Embryonic facial prominence (tissue), 1 donor: ENCODE measurements around the gene DBNDD2.

Experiments used
- DNase-seq: peaks from one replicate; pipeline ENCODE4 v3.0.0-alpha.2; 2016; ENCODE audit errors: extremely low spot score

DBNDD2 gene, protein sequence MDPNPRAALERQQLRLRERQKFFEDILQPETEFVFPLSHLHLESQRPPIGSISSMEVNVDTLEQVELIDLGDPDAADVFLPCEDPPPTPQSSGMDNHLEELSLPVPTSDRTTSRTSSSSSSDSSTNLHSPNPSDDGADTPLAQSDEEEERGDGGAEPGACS

DNA sequence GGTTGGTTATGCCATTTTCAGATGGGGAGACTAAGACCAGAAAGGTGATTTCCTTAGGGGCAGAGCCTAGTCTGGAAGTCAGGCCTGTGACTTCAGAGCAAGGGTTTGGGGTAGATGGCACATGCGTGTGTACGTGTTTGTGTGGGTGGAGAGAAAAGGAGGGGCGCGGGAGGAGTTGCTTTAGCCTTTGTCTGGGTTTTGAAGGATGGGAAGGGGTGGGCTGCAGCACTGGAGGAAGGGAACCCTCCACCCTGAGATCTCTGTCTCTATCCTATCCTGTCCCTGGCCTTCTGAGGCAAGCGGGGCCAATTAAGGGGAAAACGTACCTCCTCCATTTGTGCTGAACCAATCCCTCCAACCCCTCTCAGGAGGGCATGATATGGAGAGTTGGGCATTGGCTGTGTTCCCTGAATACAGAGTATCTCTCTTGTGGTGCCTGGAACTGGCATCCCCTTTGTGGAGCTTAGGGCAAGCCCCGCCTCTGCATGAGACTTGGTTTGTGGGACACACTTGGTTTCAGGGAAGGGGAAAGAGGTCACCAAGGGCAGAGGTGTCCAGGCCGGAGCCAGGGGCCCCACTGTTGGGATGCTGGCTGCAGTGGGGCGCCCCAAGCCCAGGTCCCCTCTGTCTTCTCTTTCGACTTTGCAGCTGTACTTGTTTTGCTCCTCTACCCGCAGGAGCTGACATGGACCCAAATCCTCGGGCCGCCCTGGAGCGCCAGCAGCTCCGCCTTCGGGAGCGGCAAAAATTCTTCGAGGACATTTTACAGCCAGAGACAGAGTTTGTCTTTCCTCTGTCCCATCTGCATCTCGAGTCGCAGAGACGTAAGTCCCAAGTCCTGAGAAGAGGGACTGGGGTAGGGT, at the start of gene DBNDD2:
DBNDD2 (plus strand) TSS at position 507 of the 863 bp plus-strand sequence; CDS start at position 686, 179 bp downstream.
- no peak for DNase-seq

DNA sequence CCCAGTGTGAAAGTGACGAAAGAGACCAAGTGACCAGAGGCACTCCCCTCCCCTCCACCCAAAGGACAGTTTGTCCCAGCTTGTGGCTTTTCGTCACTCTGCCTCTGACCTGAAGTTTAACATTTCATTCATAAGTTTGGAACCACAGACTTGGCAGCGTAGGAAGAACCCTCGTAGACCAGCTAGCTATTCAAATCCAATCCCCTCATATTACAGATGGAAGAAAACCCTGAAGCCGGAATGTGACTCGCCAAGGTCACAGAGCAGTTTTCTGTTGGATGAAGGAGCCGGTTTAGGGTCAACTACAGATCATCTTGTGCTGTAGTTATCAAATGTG, 49.1 kb upstream of the DBNDD2 start:
- DNase-seq = no peak

DNA sequence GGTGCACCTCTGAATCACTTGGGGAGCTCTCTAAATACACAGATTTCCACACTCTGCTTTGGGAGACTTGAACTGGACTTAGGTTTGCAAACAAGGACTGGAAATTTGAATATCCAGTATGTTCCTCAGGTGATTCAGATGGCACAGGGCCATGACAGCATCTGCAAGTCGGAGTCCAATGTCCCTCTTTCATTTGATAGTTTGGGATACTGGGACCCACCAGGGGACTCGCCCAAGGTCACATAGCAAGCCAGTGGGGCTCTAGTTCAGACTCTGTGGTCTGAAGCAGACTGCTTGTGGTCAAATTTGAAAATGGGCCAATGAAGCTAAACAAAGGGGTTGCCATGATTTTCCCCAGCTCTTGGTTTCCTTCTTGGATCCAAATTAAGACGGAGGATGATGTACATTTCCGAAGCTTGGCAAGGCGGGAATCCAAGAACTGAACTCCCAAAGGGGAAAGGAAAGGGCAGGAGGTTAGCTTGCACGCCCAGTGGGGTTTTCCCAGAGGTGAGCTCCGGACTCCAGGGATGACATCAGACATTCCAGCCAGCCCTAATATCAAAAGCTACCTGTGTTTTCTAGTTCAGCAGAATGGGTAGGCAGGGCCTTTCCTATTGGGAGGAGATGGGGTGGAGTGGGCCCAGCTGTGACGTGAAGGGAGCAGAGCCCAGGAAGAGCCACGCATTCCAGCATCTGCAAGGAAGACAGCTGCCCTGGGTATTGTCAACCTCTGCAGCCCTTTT, 48.5 kb upstream of the DBNDD2 start:
- no peak for DNase-seq

DNA sequence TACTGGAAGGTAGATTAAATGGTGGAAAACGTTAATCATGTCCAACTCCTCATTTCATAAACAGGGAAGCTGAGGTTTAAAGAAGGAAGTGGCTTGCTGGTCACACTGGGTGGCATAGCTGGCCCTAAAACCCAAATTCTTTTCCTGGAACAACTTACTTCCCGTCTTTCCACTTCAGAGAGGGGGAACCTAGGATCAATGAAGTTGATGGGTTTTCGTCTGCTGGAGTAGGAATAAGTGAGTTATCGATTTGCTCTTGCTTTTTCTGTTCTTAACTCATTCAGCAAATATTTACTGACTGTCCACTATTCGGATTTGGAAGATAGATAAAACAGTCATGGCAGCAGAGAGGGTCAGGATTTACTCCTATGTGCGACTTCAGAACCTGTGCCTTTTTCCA, 46.3 kb upstream of the DBNDD2 start:
- DNase-seq = no peak

DNA sequence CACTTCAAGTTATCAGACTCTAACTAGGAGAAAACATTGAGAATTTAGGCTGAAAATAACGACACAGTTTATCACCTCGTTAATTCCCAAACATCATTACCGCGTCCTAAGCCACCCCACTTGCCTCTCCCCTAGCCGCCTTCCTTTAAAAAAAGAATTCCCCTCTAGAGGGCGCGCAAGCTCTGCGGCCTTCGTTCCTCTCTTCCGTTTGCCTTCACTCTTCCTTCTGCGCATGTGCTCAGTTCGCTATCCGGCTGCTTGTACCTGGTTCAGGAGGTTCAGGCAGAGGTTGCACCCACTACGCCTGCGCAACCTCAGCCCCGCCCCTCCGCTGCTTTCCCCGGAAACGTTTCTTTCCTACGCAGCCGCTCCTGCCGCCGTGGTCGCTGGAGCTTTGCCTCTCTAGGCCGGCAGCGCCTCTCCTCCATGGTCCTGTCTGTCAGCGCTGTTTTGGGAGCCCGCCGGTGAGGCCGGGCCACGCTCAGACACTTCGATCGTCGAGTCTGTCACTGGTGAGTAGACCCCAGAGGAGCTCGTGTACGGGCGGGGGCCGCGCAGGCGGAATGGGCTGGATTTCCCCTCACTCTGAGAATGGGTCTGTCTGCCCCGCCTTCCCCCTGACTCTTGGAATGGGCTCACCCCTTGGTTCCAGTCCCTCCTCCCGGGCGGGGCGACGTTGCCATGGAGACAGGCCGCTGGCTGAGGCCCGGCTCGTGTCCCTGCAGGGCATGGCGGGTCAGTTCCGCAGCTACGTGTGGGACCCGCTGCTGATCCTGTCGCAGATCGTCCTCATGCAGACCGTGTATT, 45.1 kb upstream of the DBNDD2 start, which contains the start of gene SYS1:
SYS1 (plus strand) TSS at position 353 of the 807 bp plus-strand sequence; CDS start at position 729, 376 bp downstream.
- DNase-seq = peak; percentile 98

DNA sequence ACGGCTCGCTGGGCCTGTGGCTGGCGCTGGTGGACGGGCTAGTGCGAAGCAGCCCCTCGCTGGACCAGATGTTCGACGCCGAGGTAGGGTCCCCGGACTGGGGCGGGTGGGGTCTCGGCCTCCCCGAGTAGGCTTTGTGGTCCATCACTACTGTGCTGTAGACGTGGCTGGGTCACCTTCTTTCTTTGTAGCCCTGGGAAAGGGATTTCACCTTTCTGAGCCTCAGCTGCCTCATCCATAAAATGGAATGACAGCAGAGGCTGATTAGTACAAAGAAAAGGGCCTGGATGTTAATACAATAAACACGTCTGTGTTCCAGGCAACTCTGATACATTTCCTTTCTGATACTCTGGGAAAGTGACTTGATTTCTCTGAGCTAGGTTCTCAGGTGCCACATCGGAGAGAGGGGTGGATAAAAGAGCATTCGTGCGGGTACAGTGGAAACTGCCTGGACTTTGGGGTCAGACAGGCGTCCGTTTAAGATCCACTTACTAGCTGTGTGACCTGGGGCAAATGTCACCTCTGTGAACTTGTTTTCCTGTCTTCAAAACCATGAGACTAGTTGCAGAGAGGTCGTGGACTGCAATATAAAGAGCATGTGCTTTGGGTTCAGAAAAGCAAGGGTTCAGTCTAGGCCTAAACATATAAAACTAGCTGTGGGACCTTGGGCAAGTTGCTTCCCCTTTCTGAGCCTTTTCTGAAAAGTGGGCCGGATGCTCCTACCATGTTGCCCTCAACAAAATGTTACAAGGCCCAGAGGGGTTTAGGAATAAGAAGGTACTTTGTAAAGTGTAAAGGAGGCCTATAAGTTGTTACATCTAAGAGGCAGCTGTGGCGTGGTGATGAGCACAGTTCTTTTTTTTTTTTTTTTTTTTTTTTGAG, 44.2 kb upstream of the DBNDD2 start:
- no peak for DNase-seq

DNA sequence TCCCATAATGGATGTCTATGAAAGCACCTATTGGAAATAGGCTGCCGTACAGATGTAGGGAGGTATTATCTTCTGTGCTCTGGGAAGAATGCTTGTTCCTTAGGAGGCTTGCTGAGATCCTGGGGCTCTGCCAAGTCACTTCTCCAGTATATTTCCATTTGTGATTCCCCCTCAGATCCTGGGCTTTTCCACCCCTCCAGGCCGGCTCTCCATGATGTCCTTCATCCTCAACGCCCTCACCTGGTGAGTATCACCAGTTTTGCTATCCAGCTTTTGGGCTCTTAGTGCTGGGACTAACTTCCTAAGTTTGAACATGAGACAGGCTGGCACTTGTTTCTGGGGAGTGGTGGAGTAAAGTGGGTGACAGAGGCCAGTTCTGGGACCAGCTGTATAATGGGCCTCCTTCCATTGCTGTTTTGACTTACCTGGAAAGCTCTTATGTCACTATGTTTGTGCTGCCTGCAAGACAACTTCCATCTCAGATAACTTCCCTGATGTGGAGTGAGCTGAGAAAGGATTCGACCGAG, 42.6 kb upstream of the DBNDD2 start:
- DNase-seq = no peak

DNA sequence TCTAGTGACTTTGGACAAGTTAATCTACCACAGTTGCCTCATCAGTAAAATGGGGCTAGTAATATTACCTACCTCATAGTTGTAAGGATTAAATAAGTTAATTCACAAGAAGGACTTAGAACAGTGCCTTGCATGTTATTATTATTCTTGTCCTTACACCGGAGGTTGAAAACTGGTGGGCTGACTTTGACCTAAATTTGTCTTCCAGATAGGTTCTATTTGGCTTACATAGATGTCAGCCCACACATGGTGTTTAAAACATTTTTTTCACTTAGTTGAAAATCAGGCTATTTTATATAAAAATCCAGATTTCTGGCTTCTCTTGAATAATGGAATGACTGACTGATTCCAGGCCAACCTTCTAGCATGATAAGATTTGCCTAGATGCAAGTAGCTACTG, 41.9 kb upstream of the DBNDD2 start:
- no peak for DNase-seq

DNA sequence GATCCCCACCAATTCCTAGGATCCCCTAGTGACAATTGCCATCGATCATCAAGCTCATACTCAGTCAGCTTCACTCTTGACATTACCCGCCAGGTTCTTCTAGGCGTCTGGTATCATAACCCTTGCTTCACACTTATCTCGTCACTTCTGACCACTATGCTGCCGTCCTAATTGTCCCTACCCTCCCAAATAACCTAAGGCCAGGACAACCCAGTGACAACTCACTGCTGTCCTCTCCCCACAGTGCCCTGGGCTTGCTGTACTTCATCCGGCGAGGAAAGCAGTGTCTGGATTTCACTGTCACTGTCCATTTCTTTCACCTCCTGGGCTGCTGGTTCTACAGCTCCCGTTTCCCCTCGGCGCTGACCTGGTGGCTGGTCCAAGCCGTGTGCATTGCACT, 41.5 kb upstream of the DBNDD2 start:
- no peak for DNase-seq

DNA sequence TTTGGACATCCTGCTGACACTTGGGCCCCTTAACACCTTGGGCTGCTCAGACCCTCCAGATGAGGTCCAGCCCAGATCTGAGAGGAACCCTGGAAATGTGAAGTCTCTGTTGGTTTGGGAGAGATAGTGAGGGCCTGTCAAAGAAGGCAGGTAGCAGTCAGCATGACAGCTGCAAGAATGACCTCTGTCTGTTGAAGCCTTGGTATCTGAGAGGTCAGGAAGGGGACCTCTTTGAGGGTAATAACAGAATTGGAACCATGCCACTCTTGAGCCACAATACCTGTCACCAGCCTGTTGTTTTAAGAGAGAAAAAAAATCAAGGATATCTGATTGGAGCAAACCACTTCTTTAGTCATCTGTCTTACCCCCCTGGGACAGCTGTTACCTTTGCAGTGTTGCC, 41.0 kb upstream of the DBNDD2 start:
- no peak for DNase-seq

DNA sequence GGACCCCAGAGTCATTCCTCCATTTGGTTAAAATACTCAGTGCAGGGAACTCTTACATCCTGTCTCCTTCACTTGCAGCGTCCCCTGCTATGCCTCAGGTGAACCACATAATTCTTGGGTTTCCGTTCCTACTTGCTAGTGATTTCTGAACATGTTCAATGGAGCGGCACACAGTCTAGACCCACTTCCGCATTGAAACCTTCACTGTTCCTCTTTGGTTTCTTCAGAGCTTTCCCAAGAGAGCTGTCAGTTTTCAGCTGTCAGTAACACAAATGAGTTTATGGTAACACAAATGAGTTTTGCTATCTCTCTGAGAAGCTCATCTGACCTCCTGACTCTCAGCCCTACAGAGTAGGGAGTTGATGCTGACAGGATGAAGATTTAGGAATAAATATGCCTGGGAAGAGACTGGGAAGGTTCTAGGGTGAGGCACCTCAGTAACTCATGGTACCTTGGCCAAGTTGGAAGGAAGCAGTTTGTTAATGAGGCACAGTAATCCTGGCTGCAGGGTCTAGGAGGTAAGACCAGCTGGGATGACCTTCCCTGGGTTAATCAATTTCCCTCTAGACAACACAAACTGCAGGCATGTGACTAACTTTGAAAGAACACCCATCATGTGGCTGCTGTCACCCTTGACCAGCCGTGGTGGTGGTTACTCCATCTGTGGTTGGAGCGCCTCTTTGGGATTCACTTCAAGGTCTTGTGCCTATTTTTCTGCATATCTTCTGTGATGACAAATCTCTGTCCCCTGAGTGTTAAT, 39.7 kb upstream of the DBNDD2 start:
- DNase-seq = no peak

DNA sequence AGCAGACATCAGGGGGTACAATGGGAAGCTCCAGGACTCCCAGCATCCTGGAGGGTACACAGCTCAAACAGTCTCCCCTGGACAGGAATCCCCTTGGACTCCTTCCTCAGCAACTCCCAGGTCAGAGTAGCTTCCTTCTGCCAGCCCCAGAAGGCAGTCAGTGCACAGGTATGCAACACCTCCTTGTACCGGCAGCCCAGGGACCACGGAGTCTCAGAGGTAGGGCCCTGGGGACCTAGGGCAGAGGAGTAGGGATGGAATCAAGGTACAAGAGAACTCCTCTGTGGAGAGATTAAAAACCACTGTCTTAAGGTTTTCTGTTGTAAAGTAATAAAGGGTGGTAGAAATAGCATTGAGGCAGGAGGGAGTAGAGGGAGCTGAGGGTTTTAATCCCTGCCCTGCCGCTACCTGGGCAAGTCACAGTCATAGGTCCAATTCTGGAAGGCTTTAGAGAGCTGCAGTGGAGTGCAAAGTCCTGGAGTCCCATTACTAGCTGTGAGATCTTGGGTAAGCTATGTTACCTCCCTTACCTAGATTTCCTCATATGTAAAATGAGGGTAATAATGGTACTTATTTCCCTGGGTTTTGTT, 37.4 kb upstream of the DBNDD2 start:
- no peak for DNase-seq

DNA sequence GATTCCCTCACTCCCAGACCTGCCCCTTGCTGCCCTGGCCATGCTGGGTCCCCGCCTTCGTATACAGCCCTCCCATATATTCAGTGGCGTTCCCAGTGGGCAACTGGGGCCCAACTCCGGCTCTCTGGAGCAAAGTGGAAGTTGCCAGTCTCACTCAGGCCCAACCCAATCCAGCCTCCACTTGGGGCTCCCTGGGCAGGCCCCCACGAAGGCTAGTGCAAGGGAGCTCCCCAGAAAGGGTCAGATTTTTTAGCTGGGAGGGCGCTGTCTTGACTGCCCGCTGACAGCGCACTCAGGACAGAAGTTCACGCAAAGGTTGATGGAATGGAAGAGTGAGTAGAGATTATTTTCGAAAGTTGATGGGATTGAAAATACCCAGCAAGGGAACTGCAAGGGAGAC, 35.8 kb upstream of the DBNDD2 start:
- DNase-seq = no peak

DNA sequence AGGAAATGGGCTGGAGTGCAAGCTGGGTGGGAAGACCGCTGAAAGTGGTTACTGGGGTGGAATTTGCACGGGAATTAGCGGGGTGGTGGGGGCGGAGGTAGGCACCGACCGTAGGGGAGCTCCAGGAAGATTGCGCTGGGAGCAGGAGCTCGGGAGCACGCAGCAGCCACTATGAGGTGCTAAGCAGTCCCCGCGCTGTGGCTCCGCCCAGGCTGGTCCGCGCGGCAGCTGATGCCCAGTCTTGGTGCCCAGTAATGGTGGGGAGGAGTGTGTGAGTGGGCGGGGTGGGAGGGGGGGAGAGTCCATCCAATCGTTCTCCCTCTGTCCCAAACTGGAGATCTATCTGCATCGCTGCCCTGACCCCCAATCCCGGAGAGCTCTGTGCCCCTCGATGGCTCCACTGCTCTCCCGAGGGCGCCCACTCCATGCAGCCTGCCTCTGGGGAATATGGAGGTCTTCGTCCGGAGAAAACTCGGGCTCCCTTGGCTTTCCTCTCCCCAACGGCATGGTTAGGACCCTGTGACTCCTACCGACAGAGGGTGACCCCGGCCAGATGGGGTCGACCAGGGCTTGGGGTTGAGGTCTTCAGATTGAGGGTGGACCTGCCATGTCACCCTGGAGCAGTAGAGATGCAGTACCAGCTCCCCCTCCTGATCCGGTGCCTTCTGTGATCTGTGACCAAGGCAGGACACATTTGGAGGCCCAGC, 35.3 kb upstream of the DBNDD2 start:
- DNase-seq = no peak

DNA sequence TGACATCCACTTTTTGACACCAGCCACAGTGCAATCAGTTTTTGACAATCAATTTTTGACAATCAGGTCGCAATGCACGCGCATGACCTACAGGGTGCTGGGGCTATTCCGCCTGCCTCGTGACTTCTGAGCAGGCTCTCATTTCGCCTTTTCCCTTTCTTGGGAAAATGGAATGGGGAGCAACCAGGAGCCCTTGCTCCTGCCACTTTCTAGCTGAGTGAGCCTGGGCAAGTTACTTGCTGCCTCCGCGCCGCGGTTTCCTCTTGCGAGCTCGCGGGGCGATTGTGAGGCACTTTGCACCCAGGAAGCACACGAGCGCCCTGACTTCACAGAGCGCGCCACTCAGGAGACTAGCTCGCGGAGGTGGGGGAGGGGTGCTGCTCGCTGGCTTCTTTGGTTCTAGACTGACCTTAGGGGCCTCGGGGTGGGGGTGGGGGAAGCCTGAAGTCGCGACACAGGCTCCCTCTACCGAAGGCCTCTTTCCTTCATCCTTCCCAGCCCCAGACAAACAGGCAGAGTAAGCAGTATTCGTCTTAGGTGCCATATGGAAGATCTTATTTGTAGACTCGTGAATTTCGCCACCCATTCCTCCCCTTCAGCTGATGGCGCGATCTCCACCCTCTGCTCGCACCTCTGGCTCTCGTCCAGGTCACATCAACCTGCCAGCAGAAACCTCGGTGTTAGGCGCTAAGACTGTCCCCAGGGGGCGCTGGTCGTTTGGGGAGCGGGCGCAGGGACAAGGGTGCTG, 34.6 kb upstream of the DBNDD2 start:
- DNase-seq = no peak

DNA sequence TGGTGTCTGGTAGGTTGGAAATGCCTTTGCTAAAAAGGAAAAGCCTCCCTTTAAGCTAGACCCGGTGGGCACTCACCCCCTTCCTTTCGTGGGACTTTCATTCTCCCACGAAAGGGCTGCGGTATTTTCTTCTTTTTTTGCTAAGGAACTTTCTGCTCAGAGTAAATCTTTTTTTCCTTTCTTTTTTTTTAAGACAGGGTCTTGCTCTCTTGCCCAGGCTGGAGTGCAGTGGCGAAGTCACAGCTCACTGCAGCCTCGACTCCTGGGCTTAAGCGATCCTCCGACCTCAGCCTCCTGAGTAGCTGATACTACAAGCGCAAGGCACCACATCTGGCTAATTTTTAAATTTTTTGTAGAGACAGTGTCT, 34.0 kb upstream of the DBNDD2 start:
- no peak for DNase-seq

DNA sequence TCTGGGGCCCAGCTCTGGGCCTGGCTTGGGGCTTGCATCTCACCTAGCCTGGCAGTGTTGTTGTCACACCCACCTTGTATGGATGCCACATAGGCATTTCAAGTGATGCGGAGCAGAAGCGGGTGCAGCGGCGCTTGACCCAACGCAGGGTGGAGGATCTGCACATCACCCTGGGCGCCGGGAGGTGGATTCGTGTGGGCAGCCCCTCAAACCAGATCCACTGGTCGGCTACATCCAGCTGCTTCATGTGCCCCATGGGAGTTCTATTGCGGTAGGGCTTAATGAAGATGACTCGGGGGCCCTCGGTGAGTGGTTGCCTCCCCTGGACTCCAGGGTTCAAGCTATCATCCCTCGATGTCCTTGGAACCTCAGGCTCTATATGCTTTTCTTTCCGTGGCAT, 33.1 kb upstream of the DBNDD2 start:
- DNase-seq = no peak

DNA sequence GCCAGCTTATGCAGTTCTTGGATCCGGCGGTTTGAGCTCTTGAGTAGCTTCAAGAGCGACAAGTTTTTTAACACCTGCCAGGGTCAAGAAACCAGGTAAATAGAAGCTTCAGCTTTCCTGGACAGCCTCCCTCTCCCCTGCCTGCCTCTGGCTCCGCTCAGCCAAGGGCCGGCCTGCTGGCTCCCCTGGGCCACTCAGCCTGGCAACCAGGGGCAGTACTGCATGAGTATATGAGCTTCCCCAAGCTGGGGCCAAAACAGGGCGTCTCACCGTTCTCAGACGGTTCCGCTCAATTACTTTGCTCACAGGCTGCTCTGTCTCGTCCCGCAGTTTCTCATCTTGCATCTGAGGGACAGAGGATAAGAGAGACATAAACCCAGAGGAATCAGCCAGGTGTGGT, 30.8 kb upstream of the DBNDD2 start:
- no peak for DNase-seq
